NCI-H748 (cell line): ENCODE measurements around the gene NOCT.
"Not testable (repeated sequence)": the region's sequence is repeated elsewhere in the genome, so short reads cannot be mapped to it uniquely, and the experiment has no call there.

Experiments used
- DNase-seq: peaks from one replicate; lab custom pipeline; 2025; ENCODE audit not compliant: unreplicated experiment; lab: John Stamatoyannopoulos, UW

NOCT gene

DNA sequence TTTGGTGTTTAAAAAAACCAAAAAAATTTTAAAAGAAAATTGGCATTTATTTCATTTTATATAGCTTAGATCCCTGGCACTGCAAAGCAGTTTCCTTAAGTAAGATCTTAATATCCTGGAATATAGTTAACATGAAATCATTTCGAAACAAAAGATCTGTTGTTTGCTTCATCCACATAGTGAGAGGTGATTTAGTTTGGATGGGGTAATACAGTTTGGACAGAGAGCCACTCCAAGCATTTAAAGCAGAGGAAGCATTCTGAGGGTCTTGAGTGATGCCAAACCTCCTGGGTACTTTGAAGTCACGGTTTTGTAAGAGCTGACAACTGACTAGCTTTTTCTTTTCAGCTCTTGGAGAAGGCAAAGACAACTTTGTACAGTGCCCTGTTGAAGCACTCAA is 28.7 kb downstream of the NOCT start:
- no peak for DNase-seq

DNA sequence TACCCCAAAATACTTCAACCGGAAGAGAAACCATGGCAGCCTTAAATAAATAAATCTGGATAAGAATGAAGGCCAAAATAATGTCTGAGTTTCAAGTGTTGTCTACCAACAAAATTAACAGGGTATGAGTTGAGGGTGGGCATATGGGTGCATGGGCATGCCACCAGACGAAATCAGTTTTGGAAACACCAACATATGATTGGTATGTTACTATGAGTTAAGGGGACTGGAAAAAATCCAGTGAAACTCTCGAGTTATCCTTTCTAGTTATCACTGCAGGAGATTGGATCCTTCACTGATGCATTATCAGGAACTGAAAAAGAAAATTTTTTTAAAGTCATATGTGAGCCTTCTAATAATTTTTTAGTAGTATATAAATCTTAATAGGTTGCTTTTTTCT is 32.4 kb downstream of the NOCT start:
- no peak for DNase-seq

GRCh38 chr4:139050446-139050845 is 34.9 kb downstream of the NOCT start:
- DNase-seq = no peak

GRCh38 chr4:139053909-139054308 is 38.3 kb downstream of the NOCT start:
- no peak for DNase-seq

DNA sequence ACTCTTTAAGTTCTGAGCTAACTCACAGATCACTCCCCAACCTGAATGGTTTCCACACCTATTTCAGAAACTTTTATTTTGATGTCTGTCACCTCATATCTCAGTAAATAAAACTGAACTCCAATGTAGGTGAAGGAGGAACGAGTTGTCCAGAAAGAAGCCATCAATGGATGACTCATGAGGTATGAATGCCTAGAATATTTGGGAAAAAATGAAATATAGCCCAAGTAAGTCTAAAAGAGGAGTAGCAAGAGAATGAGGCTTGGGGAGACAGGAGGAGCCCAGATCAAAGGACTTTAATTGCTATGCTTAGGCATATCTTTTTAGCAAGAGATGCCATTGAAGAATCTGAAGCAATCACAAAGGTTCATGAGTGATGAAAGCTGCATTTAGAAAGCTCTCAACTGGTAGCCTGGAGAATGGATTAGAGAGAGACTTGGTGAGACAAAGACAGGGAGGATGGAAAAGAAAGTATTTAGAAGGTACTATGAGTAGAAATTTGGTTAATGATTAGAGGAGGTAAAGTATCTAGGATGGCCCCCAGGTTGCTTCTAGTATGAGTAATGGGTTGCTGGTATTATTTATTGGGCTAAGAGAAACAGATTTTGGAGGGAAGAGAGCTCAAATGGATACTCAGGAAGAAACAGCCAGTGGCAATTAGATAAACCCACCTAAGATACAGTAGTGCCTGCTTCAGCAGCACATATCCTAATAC is 39.4 kb downstream of the NOCT start:
- DNase-seq = no peak

DNA sequence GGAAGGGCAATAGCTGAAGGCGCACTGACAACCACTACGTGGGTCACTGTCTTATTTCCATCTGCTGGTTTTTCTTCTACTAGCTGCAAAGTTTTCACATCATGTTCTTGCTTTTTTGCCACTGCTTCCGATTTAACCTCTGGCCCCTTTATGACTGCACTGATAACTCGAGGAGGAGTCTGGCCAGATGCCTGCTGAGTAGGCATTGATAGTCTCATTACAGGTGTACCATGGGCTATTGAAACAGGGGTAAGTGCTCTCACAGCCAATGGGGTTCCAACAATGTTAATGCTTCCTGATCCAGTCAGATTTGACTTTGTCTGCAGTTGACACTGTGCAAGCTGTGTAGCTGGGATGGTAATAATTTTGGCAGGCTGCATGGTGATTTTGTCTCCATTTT is 43.4 kb downstream of the NOCT start:
- DNase-seq = not testable (repeated sequence)

GRCh38 chr4:139060591-139060990 is 45.0 kb downstream of the NOCT start:
- no peak for DNase-seq

GRCh38 chr4:139076016-139076744 is 60.6 kb downstream of the NOCT start:
- no peak for DNase-seq

- no peak for DNase-seq
Measured at GRCh38 chr4:139077567-139078355, 62.2 kb downstream of the NOCT start.

DNA sequence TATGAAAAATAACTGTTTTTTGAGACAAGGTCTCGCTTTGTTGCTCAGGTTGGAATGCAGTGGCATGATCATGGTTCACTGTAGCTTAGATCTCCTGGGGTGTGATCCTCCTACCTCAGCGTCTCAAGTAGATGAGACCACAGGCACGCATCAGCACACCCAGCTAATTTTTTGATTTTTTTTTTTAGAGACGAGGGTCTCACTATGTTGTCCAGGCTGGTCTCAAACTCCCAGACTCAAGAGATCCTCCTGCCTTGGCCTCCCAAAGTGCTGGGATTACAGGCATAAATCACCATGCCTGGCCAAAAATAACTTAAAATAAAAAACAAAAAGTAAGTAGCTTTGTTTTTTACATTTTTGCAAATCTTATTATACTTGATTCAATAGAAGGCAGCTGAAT is 63.3 kb downstream of the NOCT start:
- no peak for DNase-seq

GRCh38 chr4:139082750-139083606 is 67.4 kb downstream of the NOCT start:
- DNase-seq = peak; percentile 98

DNA sequence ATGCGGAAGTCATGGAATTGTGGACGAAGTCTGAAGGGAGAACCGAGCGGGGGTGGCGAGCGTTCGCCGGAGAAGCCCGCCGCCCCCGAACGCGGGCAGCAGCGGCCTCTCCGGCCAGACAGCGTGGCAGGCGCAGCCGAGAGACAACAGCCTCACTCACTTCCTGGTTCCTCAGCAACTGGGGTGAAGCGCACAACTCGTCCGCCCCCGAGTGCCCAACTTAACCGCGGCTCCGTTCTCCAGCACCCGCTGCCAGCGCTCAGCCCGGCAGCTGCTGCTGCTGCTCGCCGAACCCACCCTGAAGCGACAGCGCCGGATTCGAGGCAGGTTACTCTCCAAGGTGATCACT is 68.0 kb downstream of the NOCT start:
- DNase-seq = peak; percentile 70

DNA sequence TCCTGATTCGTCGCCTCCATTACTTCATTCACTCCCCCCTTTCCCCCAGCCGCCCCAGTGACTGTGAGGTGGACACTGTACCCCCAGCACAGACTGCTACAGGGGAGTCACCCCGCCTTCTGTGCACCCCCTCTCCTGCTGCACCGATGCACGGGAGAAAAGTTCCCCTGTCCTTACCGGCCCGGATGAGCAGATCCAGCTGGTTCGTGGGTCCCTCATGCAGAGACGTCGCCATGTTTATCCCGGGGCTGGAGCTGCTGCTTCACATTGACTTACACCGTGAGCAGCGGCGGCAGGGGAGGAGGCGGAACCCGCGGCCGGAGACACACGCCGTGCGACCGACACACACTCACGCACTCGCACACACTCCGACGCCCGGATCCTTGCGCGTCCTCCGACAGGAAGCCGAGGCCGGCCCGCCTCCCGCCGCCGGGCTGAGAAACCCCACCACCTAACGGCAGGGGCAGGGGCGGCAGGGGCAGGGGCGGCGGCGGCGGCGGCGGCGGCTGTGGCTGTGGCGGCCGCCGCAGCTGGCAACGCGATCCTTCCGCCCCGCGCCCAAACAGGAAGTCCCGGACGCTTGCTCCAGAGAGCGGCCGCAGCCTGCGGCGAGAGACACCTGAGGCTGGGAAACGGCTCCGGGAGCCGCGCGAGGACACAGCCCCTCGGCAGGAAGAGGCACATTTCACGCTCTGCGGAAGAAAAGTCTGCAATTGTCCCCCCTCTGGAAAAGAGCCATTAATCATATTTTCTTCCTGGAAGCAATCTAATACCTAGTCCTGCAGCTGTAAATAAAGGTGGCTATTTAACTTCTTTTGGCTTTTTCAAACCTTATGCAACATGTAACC is 68.6 kb downstream of the NOCT start:
- peak; percentile 94 for DNase-seq

GRCh38 chr4:139084804-139085093 is 69.2 kb downstream of the NOCT start:
- DNase-seq = peak; percentile 22

GRCh38 chr4:139085141-139085540 is 69.6 kb downstream of the NOCT start:
- no peak for DNase-seq

DNA sequence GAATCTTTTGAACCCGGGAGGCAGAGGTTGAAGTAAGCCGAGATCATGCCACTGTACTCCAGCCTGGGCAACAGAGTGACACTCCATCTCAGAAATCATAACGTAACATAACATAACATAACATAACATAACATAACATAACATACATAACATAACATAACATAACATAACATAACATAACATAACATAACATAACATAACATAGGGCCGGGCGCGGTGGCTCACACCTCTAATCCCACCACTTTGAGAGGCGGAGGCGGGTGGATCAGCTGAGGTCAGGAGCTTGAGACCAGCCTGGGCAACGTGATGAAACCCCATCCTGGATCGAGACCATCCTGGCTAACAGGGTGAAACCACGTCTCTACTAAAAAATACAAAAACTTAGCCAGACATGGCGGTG is 76.7 kb downstream of the NOCT start:
- no peak for DNase-seq
